Left hindlimb (tissue), 1 donor: ENCODE data around the gene MEGF11.
A peak's percentile ranks its signal among the peaks of the same experiment; 100 is the strongest.

Source experiments
- DNase-seq: peaks from one replicate; pipeline ENCODE4 v3.0.0-alpha.2; 2018

Gene MEGF11

DNA sequence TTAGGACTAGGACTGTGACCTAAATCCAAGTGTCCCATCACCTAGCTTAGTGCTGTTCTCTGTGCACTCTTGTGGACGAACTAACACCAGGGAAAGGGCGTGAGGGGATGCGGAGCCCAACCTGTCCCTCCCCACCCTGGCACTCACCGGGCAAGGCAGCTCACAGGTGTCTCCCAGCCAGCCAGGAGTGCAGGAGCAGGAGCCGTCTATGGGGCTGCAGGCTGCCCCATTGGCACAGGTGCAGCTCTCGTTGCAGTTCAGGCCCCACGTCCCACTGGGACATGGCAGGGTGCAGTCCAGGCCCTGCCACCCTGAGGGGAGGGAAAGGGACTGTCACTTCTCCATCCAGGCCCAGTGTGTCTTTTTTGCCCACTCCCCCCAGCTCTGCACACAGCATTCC is 324.0 kb downstream of the MEGF11 start:
- DNase-seq, result no peak

DNA sequence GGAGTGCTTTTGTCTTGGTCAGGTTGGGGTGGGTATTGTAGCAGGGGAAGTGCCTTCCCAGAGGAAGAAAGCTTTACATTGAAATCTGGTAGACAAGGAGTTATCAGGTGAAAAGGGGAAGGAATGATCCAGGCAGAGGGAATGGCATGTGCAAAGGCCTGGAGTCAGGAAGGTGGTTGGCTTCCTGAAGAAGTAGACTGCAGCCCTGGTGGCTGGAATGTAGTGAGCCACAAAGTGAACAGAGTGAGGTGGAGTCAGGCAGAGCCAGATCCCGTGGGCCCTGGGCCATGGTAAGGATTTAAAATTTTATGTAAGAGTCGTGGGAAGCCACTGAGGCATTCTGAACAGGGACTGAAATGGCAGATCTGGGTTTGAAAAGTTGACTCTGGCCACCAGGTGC is 326.0 kb downstream of the MEGF11 start:
- no peak for DNase-seq

DNA sequence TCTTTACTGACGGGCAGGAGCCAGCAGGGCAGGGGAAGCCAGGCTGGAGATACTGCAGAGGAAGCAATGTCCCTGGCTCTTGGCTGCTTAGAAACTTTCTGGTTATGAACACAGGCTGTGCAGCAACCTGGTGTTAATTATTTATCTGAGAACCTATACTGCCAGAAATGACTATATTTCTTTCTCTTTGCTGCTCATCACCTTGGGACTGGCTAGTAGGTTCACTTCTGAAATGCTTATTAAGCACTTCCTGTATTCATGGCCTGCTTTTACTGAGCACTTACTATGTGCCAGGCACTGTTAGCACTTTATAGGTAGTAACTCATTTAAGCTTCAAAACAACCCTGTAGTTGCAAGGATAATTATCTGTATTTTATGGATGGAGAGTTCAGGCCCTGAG is 326.7 kb downstream of the MEGF11 start:
- DNase-seq, result no peak

DNA sequence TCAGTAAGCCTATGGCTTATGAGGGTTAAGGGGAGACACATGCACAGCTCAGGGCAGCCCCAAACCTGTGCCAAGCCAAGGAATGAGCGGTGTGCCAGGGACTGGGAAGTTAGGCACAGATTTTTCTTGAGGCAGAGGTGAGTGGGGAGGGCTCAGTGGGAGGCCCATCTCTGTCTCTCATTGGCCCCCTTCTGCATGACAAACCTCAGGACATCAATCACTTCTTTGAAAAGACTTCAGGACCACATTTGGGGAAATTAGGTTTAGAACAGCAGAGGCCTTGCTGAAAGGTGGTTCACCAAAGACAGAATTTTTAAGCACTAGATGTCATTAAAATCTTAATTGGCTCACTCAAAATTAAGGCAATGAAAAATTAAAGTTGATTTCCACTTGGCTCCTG is 327.1 kb downstream of the MEGF11 start:
- no peak for DNase-seq

DNA sequence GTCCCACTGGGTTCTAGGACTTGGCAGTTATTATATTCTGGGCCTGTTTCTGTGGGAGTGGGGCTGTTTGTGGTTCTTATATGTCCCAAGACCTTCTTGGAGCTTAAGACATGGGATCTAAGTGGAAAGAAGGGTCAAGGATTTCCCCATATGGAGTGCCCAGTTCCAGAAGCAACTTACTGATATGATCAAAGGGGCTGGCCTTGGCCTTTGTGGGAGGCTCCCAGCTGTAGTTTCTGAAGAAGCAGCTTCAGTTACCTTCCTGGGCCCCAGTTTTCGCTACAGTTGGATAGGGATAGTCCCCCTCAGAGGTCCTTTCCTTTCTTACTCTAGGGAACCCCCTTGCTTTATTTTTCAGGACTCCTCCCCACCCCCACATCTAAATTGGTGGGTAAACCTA is 328.2 kb downstream of the MEGF11 start:
- no peak for DNase-seq

DNA sequence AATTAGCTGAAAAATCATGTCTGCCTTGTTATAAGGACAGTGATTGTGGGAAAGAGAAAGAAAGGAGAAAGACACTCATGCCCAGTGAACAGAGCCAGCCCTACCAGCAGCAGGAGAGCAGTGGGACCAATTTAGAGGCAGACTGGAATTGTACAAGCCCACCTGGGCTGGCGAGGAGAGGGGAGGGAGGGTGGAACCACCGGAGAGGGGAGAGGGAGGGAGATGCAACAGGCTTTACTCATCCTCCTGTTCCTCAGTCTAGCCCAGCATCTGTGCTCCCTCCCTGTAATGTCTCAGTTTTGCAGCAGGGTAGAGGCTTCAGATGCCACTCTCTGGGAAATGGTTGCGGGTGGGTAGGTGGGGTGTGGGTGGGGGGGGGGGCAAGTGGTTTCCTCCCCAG is 329.5 kb downstream of the MEGF11 start:
- no peak for DNase-seq

DNA sequence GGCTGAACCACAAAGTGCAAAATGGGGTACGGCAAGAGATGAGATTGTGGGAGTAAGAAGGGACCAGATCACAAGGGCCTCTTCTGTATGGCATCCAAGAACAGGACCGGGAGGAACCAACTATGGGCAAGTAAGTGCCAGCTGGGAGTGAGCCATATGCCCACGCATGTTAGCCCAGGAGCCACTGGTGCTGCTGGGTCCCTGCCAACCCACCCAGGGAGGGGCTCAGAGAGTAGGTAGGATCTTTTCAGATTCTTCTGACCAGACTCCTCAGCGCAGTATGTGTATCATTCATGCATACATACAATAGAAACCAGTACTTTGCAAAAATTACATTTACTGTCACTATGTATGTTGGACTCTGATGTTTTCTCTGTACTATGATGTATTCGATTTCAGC is 330.3 kb downstream of the MEGF11 start:
- no peak for DNase-seq

DNA sequence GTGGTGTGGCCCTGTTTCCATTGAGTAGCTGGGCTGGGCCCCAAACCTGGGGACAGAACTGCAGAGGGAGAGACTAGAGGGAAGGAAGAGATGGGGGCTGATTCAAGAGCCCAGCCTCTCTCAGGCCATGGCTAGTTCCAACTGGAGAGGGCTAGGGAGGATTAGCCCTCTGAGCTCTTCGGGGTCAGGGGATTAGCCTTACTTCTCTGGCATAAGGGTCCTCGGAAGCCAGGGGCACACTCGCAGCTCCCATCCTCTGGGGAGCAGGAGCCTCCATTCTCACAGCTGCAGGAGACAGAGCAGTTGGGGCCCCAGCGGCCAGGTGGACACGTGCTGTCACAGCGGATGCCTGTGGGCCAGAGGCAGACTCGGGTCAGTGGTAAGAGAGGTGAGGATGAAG is 330.9 kb downstream of the MEGF11 start:
- DNase-seq, result no peak

DNA sequence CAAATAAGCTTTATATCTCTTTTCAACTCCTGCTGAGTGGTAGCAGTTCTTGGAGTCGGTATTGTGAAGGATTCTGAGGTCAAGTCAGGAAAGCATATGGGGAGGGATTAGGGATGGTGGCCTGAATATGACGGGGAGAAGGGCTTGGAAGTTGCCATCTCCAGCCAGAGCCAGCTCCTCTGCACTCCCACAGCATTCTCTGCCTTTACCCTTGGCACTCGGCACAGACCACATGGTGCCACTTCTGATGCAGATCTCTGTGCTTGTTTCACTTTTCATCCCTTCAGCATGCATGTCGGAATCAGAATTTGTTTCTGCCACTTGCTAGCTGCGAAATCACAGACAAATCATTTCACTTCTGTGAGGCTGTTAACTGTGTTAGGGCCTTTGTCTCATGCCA is 331.8 kb downstream of the MEGF11 start:
- DNase-seq, result no peak

DNA sequence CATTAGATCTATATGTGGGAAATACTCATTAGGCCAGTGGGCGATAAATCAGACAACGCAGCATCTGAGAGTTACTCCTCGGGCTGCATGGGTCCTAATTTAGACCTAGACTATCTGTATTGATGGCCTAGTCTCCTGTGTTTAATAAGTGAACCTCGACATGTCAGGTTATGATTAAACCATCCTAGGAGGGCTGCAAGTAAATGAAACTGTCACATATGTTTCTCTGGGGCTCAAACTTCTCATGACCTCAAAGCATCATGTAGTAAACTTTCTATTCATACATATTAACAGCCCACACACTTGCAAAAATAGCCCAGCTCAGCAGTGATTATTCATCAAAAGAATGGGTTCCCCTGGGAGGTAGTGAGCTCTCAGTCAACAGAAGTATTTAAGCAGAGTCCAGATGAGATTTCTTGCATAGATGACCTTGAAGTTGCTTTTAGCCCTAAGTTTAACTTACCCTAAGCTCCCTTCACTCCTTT is 332.7 kb downstream of the MEGF11 start:
- no peak for DNase-seq

DNA sequence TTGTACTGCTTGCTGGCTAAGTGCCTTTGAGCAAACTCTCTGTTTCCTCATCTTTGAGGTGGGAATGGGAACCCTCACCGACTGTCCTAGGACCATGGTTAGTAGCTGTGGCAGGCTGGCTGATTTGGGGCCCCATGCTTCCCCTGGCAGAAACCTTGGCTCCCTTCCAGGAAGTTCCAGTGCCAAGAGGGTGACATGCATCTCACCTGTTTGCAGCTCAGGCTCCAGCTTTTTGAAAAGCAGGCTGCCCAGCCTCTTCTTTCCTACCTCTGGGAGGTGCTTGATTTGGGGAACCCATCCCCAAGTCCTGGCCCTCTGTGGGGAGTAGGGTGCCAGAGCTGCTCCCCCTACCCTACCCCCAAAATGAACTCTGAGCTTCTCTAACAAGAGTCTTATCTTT is 333.4 kb downstream of the MEGF11 start:
- DNase-seq, result no peak

DNA sequence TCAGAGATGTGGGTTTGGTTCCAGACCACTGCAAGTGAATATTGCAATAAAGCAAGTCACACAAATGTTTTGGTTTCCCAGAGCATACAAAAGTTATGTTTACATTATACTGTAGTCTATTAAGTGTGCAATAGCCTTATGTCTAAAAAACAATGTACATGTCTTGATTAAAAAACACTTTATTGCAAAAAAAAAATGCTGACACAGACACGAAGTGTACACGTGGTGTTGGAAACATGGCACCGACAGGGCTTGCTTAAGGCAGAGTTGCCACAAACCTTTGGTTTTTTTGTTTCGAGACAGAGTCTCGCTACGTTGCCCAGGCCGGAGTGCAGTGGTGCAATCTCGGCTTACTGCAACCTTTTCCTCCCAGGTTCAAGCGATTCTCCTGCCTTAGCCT is 334.2 kb downstream of the MEGF11 start:
- DNase-seq, result no peak

DNA sequence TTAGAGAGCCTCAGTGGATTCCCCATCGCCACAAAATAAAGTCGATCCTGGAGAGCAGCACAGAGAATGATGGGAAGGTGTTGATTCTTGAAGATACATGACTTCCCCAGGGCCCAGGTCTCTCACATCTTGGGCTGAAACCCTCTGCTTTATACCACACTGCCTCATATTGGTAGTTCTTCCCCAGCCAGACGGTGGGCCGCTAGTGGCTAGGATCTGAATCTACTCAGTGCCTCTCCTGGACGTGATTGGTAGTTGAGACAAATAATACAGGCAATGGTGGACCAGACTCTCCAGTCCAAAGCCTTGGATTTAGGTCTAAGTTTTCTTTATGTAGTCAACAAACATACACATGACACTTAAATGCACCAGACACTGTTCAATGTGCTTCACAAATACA is 334.6 kb downstream of the MEGF11 start:
- DNase-seq, result no peak

DNA sequence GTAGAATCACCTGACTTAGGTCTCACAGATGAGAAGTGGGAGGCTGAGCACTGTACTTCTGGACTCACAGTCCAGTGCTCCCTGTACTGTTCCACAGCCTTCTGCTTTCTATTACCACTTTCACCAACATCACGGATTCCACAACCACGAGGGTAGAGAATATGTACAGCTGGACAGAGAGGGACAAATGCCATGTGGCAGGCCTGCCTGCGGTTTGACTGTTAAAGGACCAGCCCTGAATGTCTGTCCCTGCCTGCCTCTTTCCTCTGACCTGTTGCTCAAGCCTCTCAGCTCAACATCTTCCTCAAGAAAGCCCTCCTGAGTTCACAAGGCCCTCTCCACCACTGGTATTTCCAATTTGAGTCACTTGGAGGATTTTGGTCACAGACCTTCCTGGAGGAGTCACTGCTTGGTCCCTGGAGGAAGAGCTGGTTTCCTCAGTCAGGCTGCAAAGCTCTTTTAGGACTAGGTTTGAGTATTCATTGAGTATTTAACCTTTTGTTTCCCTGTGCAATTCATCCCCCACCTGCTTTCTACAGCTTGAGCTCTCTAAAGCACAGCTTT is 335.1 kb downstream of the MEGF11 start:
- DNase-seq, result no peak

DNA sequence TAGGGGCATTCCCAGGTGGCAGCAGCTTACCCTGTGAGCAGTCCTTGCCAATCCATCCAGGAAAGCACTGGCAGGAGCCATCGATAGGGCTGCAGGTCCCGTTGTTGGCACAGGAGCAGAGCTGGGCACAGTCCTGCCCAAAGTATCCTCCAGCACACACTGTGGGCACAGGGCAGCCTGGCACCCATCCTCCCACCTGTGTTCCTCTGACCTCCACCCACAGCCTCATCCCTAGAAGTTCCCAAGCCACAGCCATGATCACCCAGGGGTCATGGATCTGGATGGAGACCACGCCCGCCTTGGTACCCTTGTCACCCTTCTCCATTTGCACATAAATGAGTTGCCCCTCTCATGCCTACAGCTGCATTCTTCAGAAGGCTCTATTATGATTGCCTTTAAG is 335.6 kb downstream of the MEGF11 start:
- no peak for DNase-seq

DNA sequence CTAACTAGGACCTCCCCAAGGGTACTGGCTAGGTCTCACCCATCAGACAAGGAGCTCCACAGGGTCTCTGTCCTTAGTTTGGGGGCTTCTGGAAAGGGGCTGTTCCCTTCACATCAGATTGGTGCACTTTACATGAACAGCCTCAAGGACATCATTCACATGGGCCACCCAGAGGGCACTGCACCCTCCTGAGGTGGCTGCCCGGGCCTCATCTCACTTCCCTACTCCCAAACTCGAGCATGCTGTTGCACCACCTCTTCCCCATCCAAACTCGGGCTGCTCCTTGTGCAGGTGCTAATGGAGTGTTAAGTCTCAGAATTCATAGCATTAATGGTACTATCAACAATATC is 336.2 kb downstream of the MEGF11 start:
- DNase-seq, result no peak

DNA sequence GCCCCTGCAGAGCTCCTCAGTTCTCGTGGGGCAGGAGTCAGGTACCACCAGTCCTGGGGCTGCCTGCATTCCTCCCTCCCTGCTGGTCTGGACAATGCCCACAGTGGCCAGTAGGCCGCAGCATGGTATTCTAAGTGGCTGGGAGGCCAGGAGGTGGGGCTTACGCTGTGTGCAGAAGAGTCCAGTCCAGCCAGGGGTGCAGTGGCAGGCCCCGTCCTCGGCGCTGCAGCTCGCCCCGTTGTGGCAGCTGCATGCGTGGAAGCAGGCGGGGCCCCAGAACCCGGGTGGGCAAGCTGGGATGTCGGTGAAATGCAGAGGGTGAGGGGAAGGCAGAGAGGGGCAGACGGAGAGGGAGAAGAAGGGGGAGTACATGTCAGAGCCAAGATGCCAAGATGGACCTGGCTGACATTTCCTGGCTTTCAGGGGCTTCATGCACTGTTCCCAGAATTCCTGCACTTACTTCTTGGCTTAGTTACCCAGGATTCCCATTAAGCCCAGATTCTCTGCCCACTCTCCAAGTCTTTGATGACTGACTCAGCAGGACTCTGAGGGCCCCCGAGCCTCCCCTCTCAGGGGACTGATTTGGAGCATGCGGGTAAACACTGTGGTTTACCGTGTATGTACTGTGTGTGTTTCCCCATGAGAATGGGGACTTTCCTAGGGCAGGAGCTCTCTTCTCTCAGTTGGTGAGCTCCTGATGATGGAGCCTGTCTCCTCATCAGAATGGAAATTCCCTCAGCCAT is 336.7 kb downstream of the MEGF11 start:
- peak; percentile 65 for DNase-seq

DNA sequence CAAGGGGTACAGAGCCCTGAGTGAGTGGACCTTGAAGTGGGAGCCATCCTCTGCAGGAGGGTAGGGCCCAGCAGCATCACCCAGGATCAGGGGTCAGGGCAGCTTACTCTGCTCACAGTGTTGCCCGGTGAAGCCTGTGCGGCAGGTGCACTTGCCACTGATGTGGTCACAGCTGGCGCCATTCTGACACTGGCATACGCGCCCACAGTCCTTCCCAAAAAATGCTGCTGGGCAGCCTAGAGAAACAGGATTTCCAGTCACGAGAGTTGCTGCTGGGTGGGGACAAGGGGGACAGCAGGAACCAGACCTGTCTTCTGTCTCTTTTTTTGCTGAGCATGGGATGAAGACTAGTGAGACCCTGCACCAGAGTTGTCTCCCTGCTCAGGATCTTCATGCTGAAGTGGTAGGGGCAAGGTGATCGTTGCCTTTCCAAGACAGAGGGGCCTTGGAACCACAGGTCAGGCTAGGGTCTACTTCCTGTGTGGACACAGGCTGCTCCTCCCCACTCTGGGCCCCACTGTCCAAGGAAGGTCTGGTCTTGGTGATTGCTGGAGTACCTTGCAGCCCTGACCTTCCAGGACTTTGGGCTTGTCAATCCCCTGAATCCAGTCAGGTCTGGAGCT is 337.4 kb downstream of the MEGF11 start:
- DNase-seq, result no peak

DNA sequence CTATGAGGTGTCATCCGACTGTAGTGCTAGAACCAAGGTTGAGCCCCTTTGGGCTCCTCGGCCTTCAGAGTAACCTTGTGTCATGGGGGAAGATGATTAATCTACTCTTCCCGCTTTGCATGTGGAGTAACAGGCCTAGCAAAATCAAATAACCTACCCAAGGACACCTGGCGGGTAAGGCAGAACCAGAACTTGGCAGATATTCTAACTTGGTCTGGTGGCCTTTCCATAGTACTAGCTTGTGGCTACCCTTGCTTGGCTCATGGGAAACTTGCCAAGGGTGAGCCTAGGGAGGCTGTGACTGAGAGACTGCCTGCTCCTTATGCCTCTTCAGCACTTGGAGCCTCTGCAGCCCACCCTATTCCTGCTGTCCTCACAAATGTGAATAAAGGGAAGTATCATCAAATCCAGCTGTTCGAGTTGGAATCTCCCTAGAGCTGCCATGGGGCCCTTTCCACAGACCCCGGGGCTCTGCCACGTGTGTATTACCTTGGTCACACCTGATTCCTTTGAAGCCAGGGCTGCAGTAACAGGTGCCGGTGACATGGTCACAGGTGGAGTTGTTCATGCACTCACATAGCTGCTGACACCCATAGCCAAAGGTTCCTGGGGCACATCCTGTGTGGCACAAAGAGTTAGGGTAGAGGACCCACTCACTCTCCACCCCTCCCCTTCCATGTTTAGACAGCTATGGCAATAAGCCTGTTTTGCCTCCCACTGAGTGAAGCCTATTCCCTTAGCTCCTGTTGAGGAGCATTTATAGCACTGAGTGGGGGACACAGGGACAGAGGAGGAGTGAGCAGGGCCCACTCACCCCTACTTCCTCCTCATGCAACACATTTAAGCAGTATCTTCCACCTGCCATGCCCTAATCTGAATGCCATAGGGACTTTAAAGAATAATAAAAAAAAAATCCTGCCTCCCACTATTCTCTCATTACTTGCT is 338.3 kb downstream of the MEGF11 start:
- no peak for DNase-seq

DNA sequence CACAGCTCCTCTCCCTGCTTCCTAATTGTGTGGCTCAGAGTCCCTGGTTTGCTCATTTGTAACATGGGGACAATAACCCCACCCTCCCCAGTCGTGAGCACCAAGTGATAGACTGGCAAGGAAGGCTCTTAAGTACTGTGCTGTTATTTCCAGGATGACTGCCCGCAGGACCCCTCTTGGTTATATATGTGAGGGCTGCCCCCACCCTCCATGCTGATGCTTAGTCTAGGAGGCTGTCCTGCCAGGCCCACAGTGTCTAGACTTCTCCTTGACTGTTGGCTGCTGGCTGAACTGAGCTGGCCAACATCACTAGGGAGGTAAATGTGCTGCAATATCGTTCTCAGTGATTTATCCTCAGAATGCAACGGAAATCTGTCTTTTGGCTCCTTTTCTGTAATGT is 339.2 kb downstream of the MEGF11 start:
- no peak for DNase-seq

DNA sequence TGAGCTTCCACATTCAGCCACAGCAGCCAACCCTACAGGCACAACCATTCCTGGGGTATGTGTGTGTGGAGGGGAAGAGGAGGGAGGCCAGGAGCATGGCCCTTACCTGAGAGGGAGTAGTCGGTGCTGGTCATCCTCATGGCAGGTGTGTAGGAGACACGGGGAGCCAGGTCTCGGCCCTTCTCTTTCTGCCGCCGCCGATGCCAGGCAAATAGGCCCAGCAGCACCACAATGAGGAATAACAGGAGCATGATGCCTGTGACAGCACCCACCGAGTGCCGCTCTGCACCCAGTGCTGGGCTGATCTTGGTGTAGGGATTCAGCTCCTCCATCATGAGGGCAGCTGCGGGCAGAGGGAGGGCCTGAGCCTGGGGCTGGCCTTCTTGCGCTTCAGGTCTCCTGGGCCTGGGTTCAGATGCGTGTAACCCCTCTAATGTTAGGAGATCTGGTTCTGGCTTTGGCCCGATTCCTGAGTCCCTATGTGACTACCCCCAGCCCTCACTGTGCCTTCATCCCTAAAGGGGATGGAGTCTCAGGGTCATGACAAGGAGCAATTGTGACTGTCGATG is 339.8 kb downstream of the MEGF11 start:
- DNase-seq, result no peak

DNA sequence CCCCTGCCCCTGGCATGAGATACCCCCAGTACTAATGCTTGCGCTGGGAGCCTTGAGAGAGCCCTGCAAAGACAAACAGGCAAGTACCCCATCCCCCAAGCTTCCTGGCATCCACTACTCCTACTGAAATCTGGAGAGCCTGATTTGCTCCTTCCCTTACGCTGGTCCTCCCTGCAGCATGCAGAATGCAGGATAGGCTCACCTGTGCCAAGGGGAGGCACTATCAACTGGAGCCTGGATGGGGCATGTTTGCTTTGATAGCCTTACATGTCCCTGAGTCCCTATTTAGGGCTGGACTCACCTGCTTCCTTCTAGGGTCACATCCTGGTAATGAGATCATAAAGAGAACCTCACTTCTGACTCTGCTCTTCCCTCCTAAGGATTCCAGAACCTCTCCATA is 341.3 kb downstream of the MEGF11 start:
- DNase-seq, result no peak

DNA sequence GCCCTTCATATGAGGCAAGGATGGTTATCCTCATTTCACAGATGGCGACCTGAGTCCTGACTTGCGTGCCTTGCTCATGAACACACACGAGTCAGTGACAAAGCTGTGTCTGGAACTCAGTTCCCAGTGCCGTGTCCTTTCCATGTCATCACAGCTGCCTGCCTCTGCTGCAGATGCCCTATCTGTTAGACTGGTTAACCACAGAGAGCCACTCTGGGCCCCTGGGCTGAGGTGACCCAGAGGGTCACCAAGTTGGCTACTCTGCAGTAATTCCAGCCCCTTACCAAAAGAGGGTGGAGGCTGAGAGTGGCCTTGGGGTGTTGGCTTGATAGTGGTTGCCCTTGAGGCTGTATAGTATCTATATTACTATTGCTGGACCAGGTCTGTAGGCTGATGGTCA is 343.2 kb downstream of the MEGF11 start:
- no peak for DNase-seq
